Hematopoietic multipotent progenitor cell treated with erythropoietin and hydrocortisone succinate and interleukin-3 and kit ligand, for 4 days (in vitro differentiated cells): Measurements from ENCODE around the gene HOXC5.
"Not testable (repeated sequence)": the region's sequence is repeated elsewhere in the genome, so short reads cannot be mapped to it uniquely, and the experiment has no call there.

Source experiments
- DNase-seq: peaks from one replicate; pipeline ENCODE4 v3.0.0-alpha.2; 2015

The HOXC5 gene

DNA sequence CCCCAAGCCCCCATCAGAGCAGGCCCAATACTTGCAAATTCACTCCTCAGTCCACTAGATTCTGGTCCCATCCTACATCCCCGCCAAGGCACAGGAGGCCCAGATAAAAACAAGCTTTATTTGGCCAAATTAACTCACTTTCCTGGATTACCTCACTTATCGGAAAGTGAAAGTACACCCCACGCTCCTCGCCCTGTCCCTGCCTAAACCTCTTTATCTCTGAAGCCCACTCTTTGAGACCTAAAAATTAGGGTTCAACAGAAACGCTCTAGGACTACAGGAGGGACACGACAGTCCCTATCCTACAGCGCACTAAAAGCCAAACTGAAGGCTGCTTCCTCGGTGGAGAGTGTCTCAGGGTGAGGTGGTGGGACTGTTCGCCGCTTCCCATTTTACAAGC, 45.0 kb downstream of the HOXC5 start:
- DNase-seq, result not testable (repeated sequence)

DNA sequence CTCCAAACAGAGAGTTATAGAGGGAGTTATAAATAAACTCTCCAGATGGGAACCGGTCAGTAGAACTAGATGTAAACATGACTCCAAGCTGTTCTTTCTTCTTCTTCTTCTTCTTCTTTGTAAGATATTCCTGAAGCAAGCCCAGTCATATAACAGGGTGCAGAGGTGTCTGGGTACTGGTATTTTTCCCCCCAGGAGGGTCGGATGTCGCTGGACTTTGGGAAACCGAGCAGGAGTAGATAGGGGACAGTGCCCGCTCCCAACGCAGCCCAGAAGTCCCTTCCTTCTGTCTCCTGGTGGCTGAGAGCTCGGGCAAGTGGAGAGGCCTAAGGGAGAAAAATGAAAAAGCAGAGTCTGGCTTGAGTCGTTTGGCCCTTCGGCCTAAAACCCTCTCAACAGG, 46.3 kb downstream of the HOXC5 start:
- not testable (repeated sequence) for DNase-seq

DNA sequence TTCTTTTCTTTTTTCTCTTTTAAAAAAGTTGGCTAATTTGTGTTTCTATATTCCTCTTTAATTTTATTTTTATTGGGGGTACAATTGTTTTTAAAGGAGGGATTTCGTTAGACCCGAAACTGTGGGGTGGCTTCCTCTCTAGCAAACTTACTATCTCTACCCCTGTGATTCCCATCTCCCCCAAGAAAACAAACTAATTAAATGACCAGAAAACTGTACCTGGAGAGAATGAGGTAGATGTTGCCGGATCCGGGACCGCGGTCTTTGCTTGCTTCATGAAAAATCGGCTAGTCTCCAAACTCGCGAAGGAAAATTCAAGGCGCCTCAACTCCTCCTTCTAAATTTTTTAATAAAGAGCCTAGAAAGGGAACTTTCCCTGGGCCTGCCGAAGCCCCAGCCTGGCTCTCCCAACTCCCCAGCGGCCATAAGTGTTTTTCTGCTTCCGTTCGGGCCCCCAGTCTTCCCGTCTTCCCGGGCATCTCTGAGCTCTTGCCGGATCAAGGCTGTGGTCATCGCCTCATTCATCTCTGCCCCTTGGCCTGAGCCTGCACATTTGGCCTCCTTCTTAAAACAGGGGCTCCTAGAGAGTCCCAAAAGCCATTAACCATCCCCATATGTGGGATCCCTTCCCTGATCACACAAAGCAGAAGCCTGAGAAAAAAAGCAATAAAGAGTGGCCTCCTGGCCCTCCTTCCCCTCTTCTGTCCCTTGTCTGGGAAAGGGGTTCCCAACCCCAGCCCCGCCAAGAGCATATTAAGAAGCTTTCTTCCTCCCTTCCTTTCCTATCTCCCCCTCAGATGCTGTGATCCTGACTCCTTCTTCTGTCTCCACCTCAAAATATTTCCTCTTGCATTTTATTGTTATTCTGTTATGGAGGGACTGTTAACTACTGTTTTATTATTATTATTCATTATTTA, 47.4 kb downstream of the HOXC5 start:
- not testable (repeated sequence) for DNase-seq

DNA sequence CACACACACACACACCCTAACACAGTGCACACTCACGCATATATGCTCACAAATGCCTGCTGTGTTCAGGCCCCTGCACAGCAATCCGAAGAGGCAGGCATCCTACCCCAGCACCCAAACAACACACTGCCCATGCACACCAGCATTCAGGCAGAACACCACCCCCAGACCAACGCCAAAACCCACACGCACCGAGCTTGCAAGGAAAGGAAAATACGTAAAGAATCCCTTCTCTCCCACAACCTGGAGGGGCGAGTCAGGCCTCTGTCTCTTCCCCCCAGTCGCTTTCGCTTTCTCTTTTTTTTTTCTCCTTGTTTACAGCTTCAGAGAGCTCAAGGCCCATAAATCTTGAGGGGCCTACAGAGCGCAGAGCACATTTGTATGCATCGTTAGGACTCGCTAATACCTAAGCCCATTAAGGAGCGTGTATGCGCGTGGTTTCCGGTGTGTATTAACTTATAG, 48.2 kb downstream of the HOXC5 start:
- not testable (repeated sequence) for DNase-seq

DNA sequence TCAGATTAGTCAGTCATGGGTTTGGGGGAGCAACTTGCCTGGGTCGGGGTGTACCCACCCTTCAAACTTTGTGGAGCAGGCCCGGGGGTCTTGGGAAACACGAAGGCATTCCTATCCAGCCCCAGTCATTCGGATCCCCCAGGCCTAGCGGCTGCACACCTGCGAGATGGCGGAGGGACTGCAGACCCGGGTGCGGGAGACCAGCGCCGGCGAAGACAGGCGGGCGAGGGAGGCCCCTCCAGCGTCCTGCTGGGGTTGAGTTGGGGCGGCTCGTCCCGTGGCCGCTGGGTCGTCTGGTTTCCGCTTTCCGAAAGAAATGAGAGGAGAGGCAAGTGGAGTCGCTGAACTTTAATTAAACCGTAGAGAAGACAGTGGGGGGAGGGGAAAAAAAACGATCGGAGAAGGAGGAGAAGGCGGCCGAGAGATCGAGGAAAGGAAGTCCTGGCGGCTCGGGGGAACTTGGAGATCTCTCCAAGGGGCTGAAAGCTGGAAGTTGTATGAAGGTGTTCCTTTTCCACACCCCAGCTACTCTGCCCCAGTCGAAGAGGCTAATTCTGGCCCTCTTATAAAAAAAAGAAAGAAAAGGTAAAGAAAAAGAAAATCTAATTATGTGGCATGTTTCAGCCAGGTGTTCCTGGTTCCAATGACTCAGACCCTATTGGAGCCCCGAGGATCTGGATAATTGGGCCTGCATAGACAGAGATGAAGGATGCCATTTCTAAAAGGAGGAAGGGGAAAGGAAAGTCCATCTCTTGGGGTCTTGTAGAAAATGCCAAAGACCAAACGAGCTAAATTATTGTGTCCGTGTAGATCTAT, 48.9 kb downstream of the HOXC5 start:
- DNase-seq, result peak; percentile 18

DNA sequence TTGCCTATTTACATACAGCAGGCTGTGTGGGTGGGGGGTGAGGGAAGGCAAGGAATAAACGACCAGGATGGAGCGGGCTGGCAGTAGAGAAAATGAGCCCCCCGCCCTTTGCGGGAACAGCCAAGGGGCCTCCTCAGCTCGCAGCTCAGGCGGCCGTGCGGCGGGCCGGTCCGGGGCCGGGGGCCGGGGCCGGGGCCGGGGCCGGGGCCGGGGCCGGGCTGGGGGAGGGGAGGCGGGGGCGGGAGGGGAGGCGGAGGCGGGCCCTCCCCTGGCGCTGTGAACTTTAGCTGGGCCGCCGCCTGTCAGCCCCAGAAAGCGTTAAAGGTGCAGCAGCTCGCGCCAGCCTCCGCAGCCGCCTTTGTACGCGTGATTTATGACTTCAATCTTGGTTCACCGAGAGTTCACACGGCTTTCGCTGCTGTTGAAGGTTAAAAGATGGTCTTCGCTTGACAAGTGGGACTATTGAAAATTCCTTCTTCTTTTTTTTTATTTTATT, 49.6 kb downstream of the HOXC5 start:
- DNase-seq, result peak; percentile 41
